Measurements from ENCODE around the gene ISM1. TPM values are rescaled to one million over a fixed set of nuclear protein-coding genes. Genes with fewer than 3 reads are reported as not detected.

The ISM1 gene
- polyA plus RNA-seq, 1 donor from 2014 or later = not detected

DNA sequence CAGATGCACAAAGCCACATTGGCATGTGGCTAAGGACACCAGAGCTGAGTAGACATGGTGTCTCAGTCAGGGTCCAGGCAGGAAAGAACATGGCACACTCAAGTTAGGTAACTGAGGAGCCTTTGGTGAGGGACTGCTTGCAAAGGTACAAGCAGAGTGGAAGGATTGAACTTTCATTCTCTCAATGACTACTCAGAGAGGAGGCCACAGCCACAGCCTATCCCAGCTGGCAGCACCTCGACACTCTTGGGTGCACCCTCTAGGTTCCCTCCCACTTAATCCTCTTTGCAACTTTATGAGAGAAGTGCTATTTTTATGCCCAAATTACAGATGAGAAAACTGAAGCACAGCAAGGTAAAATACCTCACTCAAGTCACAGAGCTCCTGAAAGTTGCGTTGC is 73.4 kb downstream of the ISM1 start (continued):
- TF ChIP-seq EZH2 (IDR thresholded peaks at IDR 0.05; ENCODE audit: borderline replicate concordance, insufficient read depth, low read length, poor library complexity, severe bottlenecking) = no peak
- TF ChIP-seq EP300 (conservative IDR thresholded peaks at IDR 0.05; ENCODE audit: poor library complexity, severe bottlenecking) = no peak
- TF ChIP-seq RAD21 (conservative IDR thresholded peaks at IDR 0.05) = no peak
- no peak for TF ChIP-seq SMC3 (conservative IDR thresholded peaks at IDR 0.05; ENCODE audit: poor library complexity)

DNA sequence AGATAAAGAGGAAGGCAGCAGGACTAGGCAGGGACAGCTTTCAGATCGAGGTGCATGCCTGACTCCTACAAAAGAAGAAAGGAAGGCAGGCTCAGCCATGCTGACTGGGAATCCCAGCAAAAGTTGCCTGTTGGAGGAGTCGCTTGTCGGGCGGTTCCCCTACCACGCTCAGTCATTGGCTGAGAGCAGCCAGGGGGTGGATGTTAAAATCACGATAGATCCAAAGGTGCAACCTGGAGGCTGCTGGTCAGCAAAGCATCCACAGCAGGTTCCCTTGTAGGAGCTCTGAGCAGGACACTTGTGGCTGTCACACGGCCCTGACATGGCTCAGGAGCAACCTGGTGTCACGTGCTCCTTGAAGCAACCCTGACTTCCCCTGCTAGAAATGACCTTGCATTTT is 74.6 kb downstream of the ISM1 start:
- H3K9me2 ChIP-seq (ENCODE audit: insufficient read depth, low read length) = no peaks in the 10 kb centered on the region
- H3F3A ChIP-seq (ENCODE audit: insufficient read depth, low read length, poor library complexity, severe bottlenecking) = no peaks in the 10 kb centered on the region
- no peaks in the 10 kb centered on the region for H4K20me1 ChIP-seq (ENCODE audit: insufficient read depth)
- H3K9ac ChIP-seq (ENCODE audit: low read length) = no peak overlapping the region
- no peaks in the 10 kb centered on the region for H3K27me3 ChIP-seq (ENCODE audit: insufficient read depth, low read depth, low read length)
- H3K36me3 ChIP-seq (ENCODE audit: insufficient read depth, low read length) = no peaks in the 10 kb centered on the region
- H3K9me3 ChIP-seq (ENCODE audit: low read length) = no peaks in the 10 kb centered on the region
- H2AFZ ChIP-seq (ENCODE audit: low read depth, low read length) = no peak overlapping the region
- no peak overlapping the region for H3K4me2 ChIP-seq (ENCODE audit: low read length)
- H3K4me3 ChIP-seq (ENCODE audit: low read length) = no peak overlapping the region
- H3K27ac ChIP-seq (ENCODE audit: low read length) = no peak overlapping the region
- TF ChIP-seq RAD21 (conservative IDR thresholded peaks at IDR 0.05) (no peak), EZH2 (IDR thresholded peaks at IDR 0.05; ENCODE audit: borderline replicate concordance, insufficient read depth, low read length, poor library complexity, severe bottlenecking) (no peak), EP300 (conservative IDR thresholded peaks at IDR 0.05; ENCODE audit: poor library complexity, severe bottlenecking) (no peak), SMC3 (conservative IDR thresholded peaks at IDR 0.05; ENCODE audit: poor library complexity) (no peak), TAF1 (IDR thresholded peaks at IDR 0.05; ENCODE audit: low read depth) (no peak), POLR2AphosphoS5 (IDR thresholded peaks at IDR 0.05) (no peak), MXI1 (conservative IDR thresholded peaks at IDR 0.05; ENCODE audit: poor library complexity, severe bottlenecking) (no peak)
- TF ChIP-seq, protein P1, sequence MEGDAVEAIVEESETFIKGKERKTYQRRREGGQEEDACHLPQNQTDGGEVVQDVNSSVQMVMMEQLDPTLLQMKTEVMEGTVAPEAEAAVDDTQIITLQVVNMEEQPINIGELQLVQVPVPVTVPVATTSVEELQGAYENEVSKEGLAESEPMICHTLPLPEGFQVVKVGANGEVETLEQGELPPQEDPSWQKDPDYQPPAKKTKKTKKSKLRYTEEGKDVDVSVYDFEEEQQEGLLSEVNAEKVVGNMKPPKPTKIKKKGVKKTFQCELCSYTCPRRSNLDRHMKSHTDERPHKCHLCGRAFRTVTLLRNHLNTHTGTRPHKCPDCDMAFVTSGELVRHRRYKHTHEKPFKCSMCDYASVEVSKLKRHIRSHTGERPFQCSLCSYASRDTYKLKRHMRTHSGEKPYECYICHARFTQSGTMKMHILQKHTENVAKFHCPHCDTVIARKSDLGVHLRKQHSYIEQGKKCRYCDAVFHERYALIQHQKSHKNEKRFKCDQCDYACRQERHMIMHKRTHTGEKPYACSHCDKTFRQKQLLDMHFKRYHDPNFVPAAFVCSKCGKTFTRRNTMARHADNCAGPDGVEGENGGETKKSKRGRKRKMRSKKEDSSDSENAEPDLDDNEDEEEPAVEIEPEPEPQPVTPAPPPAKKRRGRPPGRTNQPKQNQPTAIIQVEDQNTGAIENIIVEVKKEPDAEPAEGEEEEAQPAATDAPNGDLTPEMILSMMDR (IDR thresholded peaks at IDR 0.05; ENCODE audit: poor library complexity, severe bottlenecking) = no peak
- TF ChIP-seq, protein P2, sequence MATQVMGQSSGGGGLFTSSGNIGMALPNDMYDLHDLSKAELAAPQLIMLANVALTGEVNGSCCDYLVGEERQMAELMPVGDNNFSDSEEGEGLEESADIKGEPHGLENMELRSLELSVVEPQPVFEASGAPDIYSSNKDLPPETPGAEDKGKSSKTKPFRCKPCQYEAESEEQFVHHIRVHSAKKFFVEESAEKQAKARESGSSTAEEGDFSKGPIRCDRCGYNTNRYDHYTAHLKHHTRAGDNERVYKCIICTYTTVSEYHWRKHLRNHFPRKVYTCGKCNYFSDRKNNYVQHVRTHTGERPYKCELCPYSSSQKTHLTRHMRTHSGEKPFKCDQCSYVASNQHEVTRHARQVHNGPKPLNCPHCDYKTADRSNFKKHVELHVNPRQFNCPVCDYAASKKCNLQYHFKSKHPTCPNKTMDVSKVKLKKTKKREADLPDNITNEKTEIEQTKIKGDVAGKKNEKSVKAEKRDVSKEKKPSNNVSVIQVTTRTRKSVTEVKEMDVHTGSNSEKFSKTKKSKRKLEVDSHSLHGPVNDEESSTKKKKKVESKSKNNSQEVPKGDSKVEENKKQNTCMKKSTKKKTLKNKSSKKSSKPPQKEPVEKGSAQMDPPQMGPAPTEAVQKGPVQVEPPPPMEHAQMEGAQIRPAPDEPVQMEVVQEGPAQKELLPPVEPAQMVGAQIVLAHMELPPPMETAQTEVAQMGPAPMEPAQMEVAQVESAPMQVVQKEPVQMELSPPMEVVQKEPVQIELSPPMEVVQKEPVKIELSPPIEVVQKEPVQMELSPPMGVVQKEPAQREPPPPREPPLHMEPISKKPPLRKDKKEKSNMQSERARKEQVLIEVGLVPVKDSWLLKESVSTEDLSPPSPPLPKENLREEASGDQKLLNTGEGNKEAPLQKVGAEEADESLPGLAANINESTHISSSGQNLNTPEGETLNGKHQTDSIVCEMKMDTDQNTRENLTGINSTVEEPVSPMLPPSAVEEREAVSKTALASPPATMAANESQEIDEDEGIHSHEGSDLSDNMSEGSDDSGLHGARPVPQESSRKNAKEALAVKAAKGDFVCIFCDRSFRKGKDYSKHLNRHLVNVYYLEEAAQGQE (IDR thresholded peaks at IDR 0.05; ENCODE audit: borderline replicate concordance) = no peak
- no peaks in the 10 kb centered on the region for H3K79me2 ChIP-seq (replicated peaks; ENCODE audit: insufficient read depth, low read length)

DNA sequence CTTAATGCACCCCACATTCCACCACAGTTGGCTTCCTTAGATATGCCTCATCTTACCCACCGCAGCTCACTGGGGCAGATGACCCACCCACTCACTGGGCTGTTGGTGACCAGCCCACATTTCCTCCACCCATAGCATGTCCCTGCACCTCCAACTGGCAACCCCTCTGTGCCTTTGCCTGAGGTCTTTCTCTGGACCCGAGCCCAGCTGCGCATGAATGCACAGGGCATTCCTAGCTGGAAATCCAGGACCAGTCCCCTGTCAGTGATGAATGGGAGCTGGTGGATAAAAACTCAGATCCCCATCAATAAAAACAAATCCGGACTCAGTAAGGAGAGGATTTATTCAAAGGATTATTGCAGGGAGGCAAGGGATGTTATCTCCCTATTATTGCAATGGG is 75.0 kb downstream of the ISM1 start:
- no peaks in the 10 kb centered on the region for H3K36me3 ChIP-seq (ENCODE audit: insufficient read depth, low read length)
- no peaks in the 10 kb centered on the region for H3F3A ChIP-seq (ENCODE audit: insufficient read depth, low read length, poor library complexity, severe bottlenecking)
- no peak overlapping the region for H3K27ac ChIP-seq (ENCODE audit: low read length)
- TF ChIP-seq MXI1 (conservative IDR thresholded peaks at IDR 0.05; ENCODE audit: poor library complexity, severe bottlenecking) = no peak
- TF ChIP-seq, protein P2 (IDR thresholded peaks at IDR 0.05; ENCODE audit: borderline replicate concordance) = no peak
- TF ChIP-seq, protein P1 (IDR thresholded peaks at IDR 0.05; ENCODE audit: poor library complexity, severe bottlenecking) = no peak
- TF ChIP-seq EP300 (conservative IDR thresholded peaks at IDR 0.05; ENCODE audit: poor library complexity, severe bottlenecking) = no peak
- TF ChIP-seq RAD21 (conservative IDR thresholded peaks at IDR 0.05) = no peak
- TF ChIP-seq TAF1 (IDR thresholded peaks at IDR 0.05; ENCODE audit: low read depth) = no peak
- TF ChIP-seq POLR2AphosphoS5 (IDR thresholded peaks at IDR 0.05) = no peak
- no peak for TF ChIP-seq EZH2 (IDR thresholded peaks at IDR 0.05; ENCODE audit: borderline replicate concordance, insufficient read depth, low read length, poor library complexity, severe bottlenecking)
- no peak for TF ChIP-seq SMC3 (conservative IDR thresholded peaks at IDR 0.05; ENCODE audit: poor library complexity)
- no peaks in the 10 kb centered on the region for H4K20me1 ChIP-seq (ENCODE audit: insufficient read depth)
- no peak overlapping the region for H3K9ac ChIP-seq (ENCODE audit: low read length)
- H3K9me3 ChIP-seq (ENCODE audit: low read length) = no peaks in the 10 kb centered on the region
- H3K4me2 ChIP-seq (ENCODE audit: low read length) = no peak overlapping the region
- no peak overlapping the region for H2AFZ ChIP-seq (ENCODE audit: low read depth, low read length)
- no peaks in the 10 kb centered on the region for H3K79me2 ChIP-seq (replicated peaks; ENCODE audit: insufficient read depth, low read length)
- no peaks in the 10 kb centered on the region for H3K27me3 ChIP-seq (ENCODE audit: insufficient read depth, low read depth, low read length)
- H3K9me2 ChIP-seq (ENCODE audit: insufficient read depth, low read length) = no peaks in the 10 kb centered on the region
- H3K4me3 ChIP-seq (ENCODE audit: low read length) = no peak overlapping the region

Data from neural cell (in vitro differentiated cells).